Kidney (tissue), 14 donors: ENCODE results near the gene PHF12. TPM values are rescaled to one million over a fixed set of nuclear protein-coding genes. Genes with fewer than 3 reads are reported as not detected.

Experiments used
- DNase-seq, 5 donors: peaks; one replicate each; pipeline ENCODE4 v3.0.0-alpha.2; 2013 to 2020
- FAIRE-seq: peaks from 2 replicates; lab custom pipeline; 2012; peaks lifted over from hg19 to GRCh38; lab: Jason Lieb, UNC
- H3K27ac ChIP-seq, 2 donors: one replicate each; pipeline ENCODE4 v1.7.0; 2013; ENCODE audit warnings: low read depth in 2 of 2, low read length in 2 of 2, inconsistent platforms in 1 of 2
- H3K27me3 ChIP-seq: one replicate; pipeline ENCODE4 v1.7.1; 2013; ENCODE audit warnings: low read length, inconsistent platforms; ENCODE audit not compliant: control insufficient read depth, insufficient read depth
- H3K36me3 ChIP-seq, 3 donors: one replicate each; pipeline versions ENCODE4 v1.7.0 to v1.7.1; 2013; ENCODE audit warnings: low read length in 3 of 3, control low read depth in 1 of 3, inconsistent platforms in 1 of 3; ENCODE audit not compliant: insufficient read depth in 3 of 3, control insufficient read depth in 2 of 3
- H3K4me1 ChIP-seq, 3 donors: one replicate each; pipeline versions ENCODE4 v1.7.0 to v1.7.1; 2013; ENCODE audit warnings: low read length in 3 of 3, inconsistent platforms in 1 of 3, low read depth in 1 of 3; ENCODE audit not compliant: control insufficient read depth in 2 of 3, insufficient read depth in 2 of 3
- H3K4me3 ChIP-seq, 3 donors: one replicate each; pipeline versions ENCODE4 v1.7.0 to v1.8.1; 2013; ENCODE audit warnings: low read length in 3 of 3, control low read depth in 1 of 3, inconsistent platforms in 1 of 3
- H3K9ac ChIP-seq, 3 donors: one replicate each; pipeline versions ENCODE4 v1.7.0 to v1.7.1; 2013; ENCODE audit warnings: low read length in 3 of 3, control low read depth in 1 of 3, inconsistent platforms in 1 of 3
- H3K9me3 ChIP-seq, 3 donors: one replicate each; pipeline versions ENCODE4 v1.7.0 to v1.7.1; 2013; ENCODE audit warnings: low read length in 3 of 3, control low read depth in 1 of 3, inconsistent platforms in 1 of 3; ENCODE audit not compliant: control insufficient read depth in 2 of 3, insufficient read depth in 1 of 3
- intact Hi-C: fragments of 100-400 bp; cut with DNase I; formaldehyde crosslinking; loops from one replicate; pipeline ENCODE4 v1.11.1; 2022
- polyA plus RNA-seq: library from polyadenylated mRNA; stranded (reverse); fragments of 350-450 nt; fragmentation: Illumina TruSeq; extraction: RNeasy Lipid Tissue Mini Kit (QIAGEN cat#74804); gene quantifications from one replicate; pipeline ENCODE4 v1.2.3, GENCODE V29; 2014; ENCODE audit warnings: low read depth, low replicate concordance; ENCODE audit not compliant: insufficient read depth
- total RNA-seq: library from RNA; stranded (reverse); fragmentation: NEBNext Ultra II Directional; extraction: Animal tissue kit (Norgen Biotek cat#: 25700); gene quantifications from one replicate; pipeline ENCODE4 v1.2.1, GENCODE V29; 2021
- TF ChIP-seq, protein P1 (sequence below): IDR thresholded peaks from 3 replicates; pipeline ENCODE4 v1.5.1; 2012; ENCODE audit warnings: mild to moderate bottlenecking, moderate library complexity, borderline replicate concordance; ENCODE audit not compliant: insufficient read depth; ENCODE audit errors: extremely low read depth
- donor health status: control.
- donor health status: control.
- donor health status: control.
- donor health status: control.
- donor health status: control.
- donor health status: DM: yes; HTN: yes; CAD: no.
- donor health status: Normal renal cell carcinoma (clear cell type).

Gene PHF12
- total and polyA plus RNA-seq, 2 donors from 2014 or later: 8.8 to 50.4 TPM

DNA sequence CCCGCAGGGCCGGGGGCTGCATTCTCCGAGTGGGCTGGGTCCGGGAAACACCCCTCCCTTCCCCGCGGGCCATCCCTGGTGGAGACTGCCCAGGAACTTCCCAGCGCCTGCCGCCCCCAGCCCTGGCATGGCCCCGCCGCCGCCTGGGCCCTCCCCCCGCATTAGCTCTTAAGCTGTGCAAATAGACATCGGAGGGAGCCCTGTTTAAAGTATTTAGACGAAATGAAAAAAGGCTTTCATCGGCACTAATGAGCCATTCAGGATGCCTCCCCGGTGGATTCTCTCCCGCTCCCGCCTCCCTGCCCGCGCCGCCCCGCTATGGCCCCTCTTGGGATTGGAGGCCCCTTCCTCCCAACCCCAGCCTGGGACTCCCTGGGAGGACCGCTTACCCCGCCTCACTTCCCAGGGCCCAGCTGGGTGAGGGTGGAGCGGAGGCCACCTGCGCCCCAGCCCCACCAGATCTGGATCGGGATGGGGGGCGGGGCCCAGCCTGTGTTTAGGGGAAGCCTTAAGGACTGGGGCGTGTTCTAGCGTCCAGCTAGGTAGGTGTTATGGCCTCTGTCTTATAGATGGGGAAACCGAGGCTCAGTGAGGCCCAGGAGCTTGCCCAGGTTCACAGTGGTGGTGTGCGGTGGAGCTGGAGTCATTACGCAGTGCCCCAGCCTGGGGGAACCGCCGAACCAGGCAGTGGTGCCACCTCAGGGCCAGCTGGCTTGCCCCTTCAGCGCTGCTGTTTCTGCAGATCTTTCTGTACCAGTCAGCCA lies 34.8 kb upstream of the PHF12 start:
- H3K9me3 ChIP-seq: no peaks in the 10 kb centered on the region
- H3K4me1 ChIP-seq: peaks cover 0 to 5% (median 3%) of the 10 kb centered on the region in 3 donors
- DNase-seq: peak in 4 of 5 donors; percentile 26 to 55 (median 52)
- no peak for FAIRE-seq
- intact Hi-C loops: no loop called here
- no peaks in the 10 kb centered on the region for H3K27me3 ChIP-seq
- no peak overlapping the region for H3K9ac ChIP-seq
- H3K4me3 ChIP-seq: no peak overlapping the region
- no peak overlapping the region for H3K27ac ChIP-seq
- TF ChIP-seq, protein P1, sequence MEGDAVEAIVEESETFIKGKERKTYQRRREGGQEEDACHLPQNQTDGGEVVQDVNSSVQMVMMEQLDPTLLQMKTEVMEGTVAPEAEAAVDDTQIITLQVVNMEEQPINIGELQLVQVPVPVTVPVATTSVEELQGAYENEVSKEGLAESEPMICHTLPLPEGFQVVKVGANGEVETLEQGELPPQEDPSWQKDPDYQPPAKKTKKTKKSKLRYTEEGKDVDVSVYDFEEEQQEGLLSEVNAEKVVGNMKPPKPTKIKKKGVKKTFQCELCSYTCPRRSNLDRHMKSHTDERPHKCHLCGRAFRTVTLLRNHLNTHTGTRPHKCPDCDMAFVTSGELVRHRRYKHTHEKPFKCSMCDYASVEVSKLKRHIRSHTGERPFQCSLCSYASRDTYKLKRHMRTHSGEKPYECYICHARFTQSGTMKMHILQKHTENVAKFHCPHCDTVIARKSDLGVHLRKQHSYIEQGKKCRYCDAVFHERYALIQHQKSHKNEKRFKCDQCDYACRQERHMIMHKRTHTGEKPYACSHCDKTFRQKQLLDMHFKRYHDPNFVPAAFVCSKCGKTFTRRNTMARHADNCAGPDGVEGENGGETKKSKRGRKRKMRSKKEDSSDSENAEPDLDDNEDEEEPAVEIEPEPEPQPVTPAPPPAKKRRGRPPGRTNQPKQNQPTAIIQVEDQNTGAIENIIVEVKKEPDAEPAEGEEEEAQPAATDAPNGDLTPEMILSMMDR: no peak
- H3K36me3 ChIP-seq: no peaks in the 10 kb centered on the region

DNA sequence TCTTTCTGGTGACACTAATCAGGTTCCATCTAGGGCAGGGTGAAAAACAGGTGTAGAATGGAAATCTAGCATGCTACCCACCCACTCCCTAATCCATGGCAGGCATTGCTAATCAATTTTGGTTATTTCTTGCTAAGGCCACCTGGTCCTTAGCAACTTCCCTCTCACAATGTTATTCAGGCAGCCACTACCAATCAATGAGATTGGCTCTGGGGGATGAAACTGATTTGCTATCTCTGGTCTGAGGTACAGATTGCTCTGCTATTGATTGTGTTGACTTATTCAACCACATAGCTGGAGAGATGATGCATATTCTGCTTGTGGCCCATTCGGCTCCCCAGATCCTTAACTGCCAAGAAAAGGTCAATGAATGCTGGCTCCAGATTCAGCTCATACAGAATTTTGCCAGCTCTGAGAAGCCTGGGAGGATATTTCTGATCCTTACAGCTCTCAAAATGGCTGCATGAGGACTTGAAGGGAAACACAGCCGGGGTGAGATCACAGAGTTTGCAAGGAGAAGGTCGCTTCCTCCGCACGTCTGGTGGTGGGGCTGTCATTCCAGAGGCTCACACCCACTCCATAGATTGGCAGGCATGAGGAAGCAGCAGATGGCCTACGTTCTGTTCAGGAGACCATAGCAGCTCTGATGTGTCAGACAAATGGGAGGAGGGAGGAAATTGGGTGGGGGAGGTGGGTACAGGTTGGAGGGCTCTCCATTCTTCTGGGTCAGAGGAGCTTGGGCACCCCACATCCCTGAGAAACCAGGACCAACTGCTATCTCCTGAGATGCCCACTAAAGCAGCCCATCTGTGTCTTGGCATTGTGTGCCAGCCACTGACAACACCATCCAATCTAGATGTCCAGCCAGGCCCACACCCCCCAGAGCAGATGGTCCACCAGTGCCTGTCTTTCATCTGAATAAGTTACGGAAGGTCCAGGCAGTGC lies 32.2 kb upstream of the PHF12 start:
- intact Hi-C loops: no loop called here
- H3K9ac ChIP-seq: no peak overlapping the region
- H3K4me3 ChIP-seq: no peak overlapping the region
- no peaks in the 10 kb centered on the region for H3K27me3 ChIP-seq
- TF ChIP-seq, protein P1: no peak
- peaks cover 0 to 3% (median 2%) of the 10 kb centered on the region in 3 donors for H3K4me1 ChIP-seq
- no peaks in the 10 kb centered on the region for H3K36me3 ChIP-seq
- FAIRE-seq: no peak
- DNase-seq: no peak
- peak overlapping the region; percentile 2 to 25 for H3K27ac ChIP-seq
- no peaks in the 10 kb centered on the region for H3K9me3 ChIP-seq

DNA sequence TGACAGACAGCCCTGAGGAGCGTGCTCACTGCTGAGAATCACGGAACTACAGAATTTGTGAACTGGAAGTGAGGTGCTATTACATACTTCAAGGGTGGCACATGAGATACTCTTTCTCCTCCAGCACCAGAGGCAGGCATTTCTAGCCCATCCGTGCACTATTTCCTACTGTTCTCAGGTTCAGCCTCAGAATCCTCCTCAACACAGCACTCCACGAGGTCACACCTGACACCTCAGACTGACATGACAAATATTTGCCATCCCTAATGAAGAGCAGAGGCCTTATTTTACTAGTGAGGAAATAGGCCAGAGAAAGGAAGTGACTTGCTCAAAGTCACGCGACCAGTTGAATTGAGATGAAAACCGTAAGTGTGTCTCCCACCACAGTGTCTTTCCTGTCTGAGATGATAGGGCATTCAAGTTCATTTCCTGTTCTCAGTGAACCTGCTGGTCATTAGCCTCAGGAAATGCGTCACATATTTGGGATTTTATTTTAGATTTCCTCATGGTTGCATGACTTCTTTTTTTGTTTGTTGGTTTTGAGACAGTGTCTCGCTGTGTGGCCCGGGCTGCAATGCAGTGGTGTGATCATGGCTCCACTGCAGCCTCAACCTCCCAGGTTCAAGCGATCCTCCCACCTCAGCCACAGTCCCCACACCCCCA lies 30.9 kb upstream of the PHF12 start:
- Histone ChIP-seq H3K9ac (no peak overlapping the region), H3K27ac (peak overlapping the region; percentile 57 to 68), H3K9me3 (no peaks in the 10 kb centered on the region), H3K36me3 (no peaks in the 10 kb centered on the region), H3K4me3 (no peak overlapping the region), H3K27me3 (no peaks in the 10 kb centered on the region), H3K4me1 (peaks cover 0 to 3% (median 2%) of the 10 kb centered on the region in 3 donors)
- TF ChIP-seq, protein P1: no peak
- FAIRE-seq (no peak), DNase-seq (peak in 1 of 5 donors; percentile 55)
- intact Hi-C loops: no loop called here
